ENCODE results near the gene ATG2A. TPM values are rescaled to one million over a fixed set of nuclear protein-coding genes. Genes with fewer than 3 reads are reported as not detected.
A peak's percentile ranks its signal among the peaks of the same experiment; 100 is the strongest.

ATG2A gene
- total and polyA plus RNA-seq, 2 donors from 2014 or later, result 16.8 to 26.9 TPM

GRCh38 chr11:64864473-64865285 is 52.3 kb downstream of the ATG2A start:
- no peak for TF ChIP-seq CTCF (IDR thresholded peaks at IDR 0.05; ENCODE audit: borderline replicate concordance, extremely low read depth, insufficient read depth)
- Histone ChIP-seq H3K4me3 (ENCODE audit: low read length in 3 of 3) (no peak overlapping the region), H3K9ac (ENCODE audit: low read length in 3 of 3) (peak overlapping the region in 1 of 3 donors; percentile 15)

GRCh38 chr11:64864135-64864472 is 52.9 kb downstream of the ATG2A start:
- Histone ChIP-seq H3K27me3 (ENCODE audit: control insufficient read depth, insufficient read depth, low read length) (no peaks in the 10 kb centered on the region), H3K9ac (ENCODE audit: low read length in 3 of 3) (peak overlapping the region in 1 of 3 donors; percentile 37), H3K36me3 (ENCODE audit: control insufficient read depth in 2 of 3, insufficient read depth in 3 of 3, low read length in 3 of 3) (peaks cover 0 to 9% (median 5%) of the 10 kb centered on the region in 3 donors), H3K4me1 (ENCODE audit: control insufficient read depth in 2 of 3, insufficient read depth in 2 of 3, low read depth in 1 of 3, low read length in 3 of 3) (peaks cover 0 to 42% (median 21%) of the 10 kb centered on the region in 3 donors), H3K9me3 (ENCODE audit: control insufficient read depth in 2 of 3, insufficient read depth in 1 of 3, low read length in 3 of 3) (no peaks in the 10 kb centered on the region), H3K27ac (ENCODE audit: low read depth in 2 of 2, low read length in 2 of 2) (peak overlapping the region; percentile 64 to 68), H3K4me3 (ENCODE audit: low read length in 3 of 3) (no peak overlapping the region)
- FAIRE-seq (no peak), DNase-seq (no peak)
- TF ChIP-seq CTCF (IDR thresholded peaks at IDR 0.05; ENCODE audit: borderline replicate concordance, extremely low read depth, insufficient read depth), result no peak
- intact Hi-C loops (cut with DNase I), result no loop called here

More at GRCh38 chr11:64864473-64865285, 52.3 kb downstream of the ATG2A start:
- no peak for FAIRE-seq
- Histone ChIP-seq H3K4me1 (ENCODE audit: control insufficient read depth in 2 of 3, insufficient read depth in 2 of 3, low read depth in 1 of 3, low read length in 3 of 3) (peaks cover 0 to 45% (median 21%) of the 10 kb centered on the region in 3 donors), H3K9me3 (ENCODE audit: control insufficient read depth in 2 of 3, insufficient read depth in 1 of 3, low read length in 3 of 3) (no peaks in the 10 kb centered on the region), H3K27ac (ENCODE audit: low read depth in 2 of 2, low read length in 2 of 2) (peak overlapping the region; percentile 68 to 78), H3K36me3 (ENCODE audit: control insufficient read depth in 2 of 3, insufficient read depth in 3 of 3, low read length in 3 of 3) (peaks cover 0 to 5% (median 4%) of the 10 kb centered on the region in 3 donors), H3K27me3 (ENCODE audit: control insufficient read depth, insufficient read depth, low read length) (no peaks in the 10 kb centered on the region)
- peak in 2 of 5 donors; percentile 80 to 94 for DNase-seq
- intact Hi-C loops (cut with DNase I), result no loop called here

GRCh38 chr11:64863391-64864060 is 53.5 kb downstream of the ATG2A start:
- FAIRE-seq, result no peak
- Histone ChIP-seq H3K27me3 (ENCODE audit: control insufficient read depth, insufficient read depth, low read length) (no peaks in the 10 kb centered on the region), H3K9me3 (ENCODE audit: control insufficient read depth in 2 of 3, insufficient read depth in 1 of 3, low read length in 3 of 3) (no peaks in the 10 kb centered on the region), H3K4me3 (ENCODE audit: low read length in 3 of 3) (no peak overlapping the region), H3K9ac (ENCODE audit: low read length in 3 of 3) (peak overlapping the region in 1 of 3 donors; percentile 37), H3K4me1 (ENCODE audit: control insufficient read depth in 2 of 3, insufficient read depth in 2 of 3, low read depth in 1 of 3, low read length in 3 of 3) (peaks cover 0 to 39% (median 21%) of the 10 kb centered on the region in 3 donors), H3K27ac (ENCODE audit: low read depth in 2 of 2, low read length in 2 of 2) (peak overlapping the region; percentile 64 to 68), H3K36me3 (ENCODE audit: control insufficient read depth in 2 of 3, insufficient read depth in 3 of 3, low read length in 3 of 3) (peaks cover 0 to 14% (median 5%) of the 10 kb centered on the region in 3 donors)
- peak in 3 of 5 donors; percentile 53 to 93 (median 57) for DNase-seq
- intact Hi-C loops (cut with DNase I), result no loop called here
- TF ChIP-seq CTCF (IDR thresholded peaks at IDR 0.05; ENCODE audit: borderline replicate concordance, extremely low read depth, insufficient read depth), result no peak
